ENCODE measurements around the gene LIG3.
"Not testable (repeated sequence)": the region's sequence is repeated elsewhere in the genome, so short reads cannot be mapped to it uniquely, and the experiment has no call there.

LIG3 gene

GRCh38 chr17:35000965-35001364, 20.7 kb downstream of the LIG3 start:
- not testable (repeated sequence) for FAIRE-seq

GRCh38 chr17:35001549-35001948, 21.2 kb downstream of the LIG3 start:
- no peak for FAIRE-seq

GRCh38 chr17:35002876-35003551, 22.7 kb downstream of the LIG3 start:
- FAIRE-seq: no peak

- FAIRE-seq: no peak
Measured at GRCh38 chr17:35003778-35004177, 23.5 kb downstream of the LIG3 start.

- no peak for FAIRE-seq
Measured at GRCh38 chr17:35006345-35006744, 26.0 kb downstream of the LIG3 start.

- no peak for FAIRE-seq
Measured at GRCh38 chr17:35006961-35007360, 26.6 kb downstream of the LIG3 start.

GRCh38 chr17:35010093-35010492, 29.8 kb downstream of the LIG3 start:
- FAIRE-seq: no peak

- no peak for FAIRE-seq
Measured at GRCh38 chr17:35011671-35012216, 31.4 kb downstream of the LIG3 start.

GRCh38 chr17:35016369-35016768, 36.1 kb downstream of the LIG3 start:
- no peak for FAIRE-seq

- FAIRE-seq: no peak
Measured at GRCh38 chr17:35017021-35017420, 36.7 kb downstream of the LIG3 start.

- no peak for FAIRE-seq
Measured at GRCh38 chr17:35018814-35019213, 38.5 kb downstream of the LIG3 start.

GRCh38 chr17:35019386-35020179, 39.3 kb downstream of the LIG3 start:
- FAIRE-seq: no peak

- FAIRE-seq: no peak
Measured at GRCh38 chr17:35021520-35022380, 41.4 kb downstream of the LIG3 start.

- FAIRE-seq: no peak
Measured at GRCh38 chr17:35022536-35023063, 42.3 kb downstream of the LIG3 start.

GRCh38 chr17:35023538-35023937, 43.2 kb downstream of the LIG3 start:
- FAIRE-seq: no peak

GRCh38 chr17:35025541-35025940, 45.2 kb downstream of the LIG3 start:
- FAIRE-seq: no peak

GRCh38 chr17:35028097-35028496, 47.8 kb downstream of the LIG3 start:
- not testable (repeated sequence) for FAIRE-seq

- FAIRE-seq: no peak
Measured at GRCh38 chr17:35028531-35029262, 48.4 kb downstream of the LIG3 start.

GRCh38 chr17:35030780-35031179, 50.5 kb downstream of the LIG3 start:
- no peak for FAIRE-seq

- no peak for FAIRE-seq
Measured at GRCh38 chr17:35038453-35038852, 58.1 kb downstream of the LIG3 start.

GRCh38 chr17:35041390-35041789, 61.1 kb downstream of the LIG3 start:
- FAIRE-seq: no peak

- FAIRE-seq: no peak
Measured at GRCh38 chr17:35044181-35044580, 63.9 kb downstream of the LIG3 start.
